GM23248 (cell line): ENCODE measurements around the gene NLRP11. TPM values are rescaled to one million over a fixed set of nuclear protein-coding genes. Genes with fewer than 3 reads are reported as not detected.

Source experiments
- DNase-seq: peaks from one replicate; pipeline ENCODE4 v3.0.0-alpha.2; 2015
- H2AFZ ChIP-seq: fragments of 200-600 bp; sonication (generic); 2 replicates; pipeline ENCODE4 v1.6.1; 2016; ENCODE audit warnings: antibody characterized with exemption
- H3F3A ChIP-seq: fragments of 200-600 bp; sonication (generic); 2 replicates; pipeline ENCODE4 v1.6.1; 2016; ENCODE audit warnings: mild to moderate bottlenecking, antibody characterized with exemption, mixed run types; ENCODE audit not compliant: insufficient read depth
- H3K27ac ChIP-seq: fragments of 200-600 bp; sonication (generic); 2 replicates; pipeline ENCODE4 v1.5.1; 2016; ENCODE audit warnings: mild to moderate bottlenecking
- H3K27me3 ChIP-seq: fragments of 200-600 bp; sonication (generic); replicated peaks from 2 replicates; pipeline ENCODE4 v1.6.1; 2016; ENCODE audit warnings: mild to moderate bottlenecking; ENCODE audit not compliant: insufficient read depth
- H3K36me3 ChIP-seq: fragments of 200-600 bp; sonication (generic); 2 replicates; pipeline ENCODE4 v1.6.1; 2016; ENCODE audit warnings: low read depth, mild to moderate bottlenecking
- H3K4me1 ChIP-seq: fragments of 200-600 bp; sonication (generic); 2 replicates; pipeline ENCODE4 v1.6.1; 2016; ENCODE audit warnings: mild to moderate bottlenecking; ENCODE audit not compliant: insufficient read depth
- H3K4me2 ChIP-seq: fragments of 200-600 bp; sonication (generic); one replicate; pipeline ENCODE4 v1.6.1; 2016; ENCODE audit warnings: mild to moderate bottlenecking; ENCODE audit not compliant: unreplicated experiment
- H3K4me3 ChIP-seq: fragments of 200-600 bp; sonication (generic); 2 replicates; pipeline ENCODE4 v1.5.1; 2016; ENCODE audit warnings: mild to moderate bottlenecking
- H3K79me2 ChIP-seq: fragments of 200-600 bp; sonication (generic); 2 replicates; pipeline ENCODE4 v1.6.1; 2016; ENCODE audit warnings: mild to moderate bottlenecking; ENCODE audit not compliant: insufficient read depth
- H3K9ac ChIP-seq: fragments of 200-600 bp; sonication (generic); 2 replicates; pipeline ENCODE4 v1.6.1; 2016; ENCODE audit warnings: mild to moderate bottlenecking
- H3K9me2 ChIP-seq: fragments of 200-600 bp; sonication (generic); 2 replicates; pipeline ENCODE4 v1.6.1; 2016; ENCODE audit warnings: mixed run types, mild to moderate bottlenecking, moderate library complexity; ENCODE audit not compliant: insufficient read depth
- H3K9me3 ChIP-seq: fragments of 200-600 bp; sonication (generic); one replicate; pipeline ENCODE4 v1.6.1; 2017; ENCODE audit warnings: low read depth
- H4K20me1 ChIP-seq: fragments of 200-600 bp; sonication (generic); 2 replicates; pipeline ENCODE4 v1.6.0; 2016; ENCODE audit not compliant: insufficient read depth
- EZH2 ChIP-seq: fragments of 200-600 bp; sonication (generic); IDR thresholded peaks from 2 replicates; pipeline ENCODE4 v1.6.1; 2018; ENCODE audit warnings: antibody characterized with exemption, mild to moderate bottlenecking; ENCODE audit not compliant: insufficient read depth, poor library complexity, severe bottlenecking
- EZH2phosphoT487 ChIP-seq: fragments of 200-600 bp; sonication (generic); IDR thresholded peaks from 2 replicates; pipeline ENCODE4 v1.6.1; 2018; ENCODE audit warnings: antibody characterized with exemption, moderate library complexity, mild to moderate bottlenecking, low read depth; ENCODE audit not compliant: insufficient read depth
- WGBS, 2 experiments: methylation state at CpG; one replicate each; pipeline ENCODE4 v1.1.6; 2015 to 2017; ENCODE audit warnings: low lambda C conversion rate in 2 of 2, low coverage in 1 of 2; ENCODE audit errors: missing lambda C conversion rate in 2 of 2; 5-methylcytosine and 5-hydroxymethylcytosine counted together
- in situ Hi-C: fragments of 300-500 bp; cut with MboI; formaldehyde crosslinking; loops from 2 replicates; pipeline ENCODE4 v1.15.0; 2020
- polyA plus RNA-seq: library from polyadenylated mRNA; unstranded; fragments of >200 nt; fragmentation: Nextera tagmentation; extraction: Ambion mirVana; gene quantifications from 2 replicates; pipeline ENCODE4 v1.2.1, GENCODE V29; 2016
- total RNA-seq: library from RNA; depleted of rRNA; stranded (reverse); fragments of >200 nt; shearing (Covaris generic); gene quantifications from 2 replicates; pipeline ENCODE4 v1.2.3, GENCODE V29; 2014

NLRP11 gene
- total and polyA plus RNA-seq, 2 experiments from 2014 or later, result not detected

- no peak overlapping the region for H3K9ac ChIP-seq
- H3K4me3 ChIP-seq, result no peak overlapping the region
- H3K4me2 ChIP-seq, result no peak overlapping the region
- H3F3A ChIP-seq, result no peaks in the 10 kb centered on the region
- no peaks in the 10 kb centered on the region for H3K27me3 ChIP-seq
- no peaks in the 10 kb centered on the region for H3K9me2 ChIP-seq
- no peaks in the 10 kb centered on the region for H3K4me1 ChIP-seq
- H3K9me3 ChIP-seq, result no peaks in the 10 kb centered on the region
- WGBS, 2 experiments, result 5 to 9% methylated on average over 4 of the region's 4 CpGs
- DNase-seq, result no peak
- TF ChIP-seq EZH2phosphoT487 (no peak), EZH2 (no peak)
- H3K36me3 ChIP-seq, result no peaks in the 10 kb centered on the region
- in situ Hi-C loops, result no loop called here
- no peak overlapping the region for H2AFZ ChIP-seq
- no peaks in the 10 kb centered on the region for H4K20me1 ChIP-seq
- no peaks in the 10 kb centered on the region for H3K79me2 ChIP-seq
- no peak overlapping the region for H3K27ac ChIP-seq
Measured at GRCh38 chr19:55838906-55839305, 7.1 kb upstream of the NLRP11 start.

DNA sequence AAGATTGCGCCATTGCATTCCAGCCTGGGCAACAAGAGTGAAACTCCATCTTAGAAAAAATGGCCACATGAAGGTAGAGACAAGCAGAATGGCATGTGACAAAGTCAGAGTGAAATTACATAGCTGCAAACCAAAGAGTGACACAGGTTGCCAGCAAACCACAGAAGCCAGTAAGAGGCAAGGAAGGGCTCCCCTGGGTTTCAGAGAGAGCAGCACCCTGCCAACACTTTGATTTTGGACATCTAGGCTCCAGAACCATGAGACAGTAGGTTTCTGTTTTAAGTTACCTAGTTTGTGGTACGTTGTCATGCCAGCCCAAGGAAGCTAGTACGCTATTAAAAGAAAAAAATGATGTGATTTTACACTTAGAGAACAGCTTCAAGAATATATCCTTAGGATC is 6.5 kb upstream of the NLRP11 start:
- Histone ChIP-seq H3K4me3 (no peak overlapping the region), H3K9me3 (no peaks in the 10 kb centered on the region), H3K79me2 (no peaks in the 10 kb centered on the region), H3F3A (no peaks in the 10 kb centered on the region), H3K4me1 (no peaks in the 10 kb centered on the region), H3K4me2 (no peak overlapping the region), H3K9ac (no peak overlapping the region), H3K36me3 (no peaks in the 10 kb centered on the region), H3K27ac (no peak overlapping the region), H2AFZ (no peak overlapping the region), H3K9me2 (no peaks in the 10 kb centered on the region), H4K20me1 (no peaks in the 10 kb centered on the region), H3K27me3 (no peaks in the 10 kb centered on the region)
- WGBS, 2 experiments, result 25 to 29% methylated on average over 3 of the region's 3 CpGs
- no peak for TF ChIP-seq EZH2
- no peak for TF ChIP-seq EZH2phosphoT487
- DNase-seq, result no peak
- in situ Hi-C loops, result no loop called here

- WGBS, 2 experiments, result 62 to 72% methylated on average over 16 of the region's 16 CpGs
- DNase-seq, result no peak
- no peaks in the 10 kb centered on the region for H3F3A ChIP-seq
- TF ChIP-seq EZH2 (no peak), EZH2phosphoT487 (no peak)
- H3K9me3 ChIP-seq, result no peaks in the 10 kb centered on the region
- no peak within 1 kb of the TSS for H3K4me3 ChIP-seq
- H2AFZ ChIP-seq, result no peak within 1 kb of the TSS
- H3K9ac ChIP-seq, result no peak within 1 kb of the TSS
- no peak within 1 kb of the TSS for H3K27ac ChIP-seq
- no peaks in the 10 kb centered on the region for H3K27me3 ChIP-seq
- H3K79me2 ChIP-seq, result no peaks in the 10 kb centered on the region
- no peaks in the 10 kb centered on the region for H3K36me3 ChIP-seq
- no peaks in the 10 kb centered on the region for H3K4me1 ChIP-seq
- H3K9me2 ChIP-seq, result no peaks in the 10 kb centered on the region
- no peak within 1 kb of the TSS for H3K4me2 ChIP-seq
- in situ Hi-C loops, result no loop called here
- H4K20me1 ChIP-seq, result no peaks in the 10 kb centered on the region
Measured at GRCh38 chr19:55836340-55836739, 4.5 kb upstream of the NLRP11 start, which contains the start of gene NLRP4. NLRP4 (plus strand) TSS chr19:55836540; CDS start chr19:55852081, 15,541 bp downstream.

DNA sequence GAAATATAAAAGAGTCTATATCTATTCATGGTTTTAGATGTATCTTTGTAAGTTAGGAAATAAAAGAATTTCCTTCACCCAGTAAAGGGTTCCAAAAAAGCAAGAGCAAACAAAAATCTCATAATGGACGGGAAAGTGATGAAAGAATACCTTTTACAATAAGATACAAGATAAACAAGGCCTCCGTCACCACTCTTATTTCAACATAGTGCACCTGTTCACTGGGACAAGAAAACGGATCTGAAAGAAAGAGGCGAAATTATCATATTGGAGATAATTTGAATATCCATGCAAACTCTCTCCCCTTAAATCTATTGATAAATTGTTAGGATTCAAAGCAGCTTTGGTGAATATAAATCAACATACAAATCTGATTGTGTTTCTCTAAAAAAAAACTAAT is 877 bp upstream of the NLRP11 start:
- no peaks in the 10 kb centered on the region for H3F3A ChIP-seq
- no peaks in the 10 kb centered on the region for H3K36me3 ChIP-seq
- no peaks in the 10 kb centered on the region for H3K27me3 ChIP-seq
- H3K9me2 ChIP-seq, result no peaks in the 10 kb centered on the region
- no peak for TF ChIP-seq EZH2
- TF ChIP-seq EZH2phosphoT487, result no peak
- DNase-seq, result no peak
- WGBS, 2 experiments, result 16 to 26% methylated on average over 4 of the region's 4 CpGs
- H3K9me3 ChIP-seq, result no peaks in the 10 kb centered on the region
- H3K4me2 ChIP-seq, result no peak overlapping the region
- in situ Hi-C loops, result no loop called here
- H4K20me1 ChIP-seq, result no peaks in the 10 kb centered on the region
- H3K9ac ChIP-seq, result no peak overlapping the region
- H3K4me3 ChIP-seq, result no peak overlapping the region
- no peaks in the 10 kb centered on the region for H3K4me1 ChIP-seq
- no peaks in the 10 kb centered on the region for H3K79me2 ChIP-seq
- no peak overlapping the region for H3K27ac ChIP-seq
- H2AFZ ChIP-seq, result no peak overlapping the region

DNA sequence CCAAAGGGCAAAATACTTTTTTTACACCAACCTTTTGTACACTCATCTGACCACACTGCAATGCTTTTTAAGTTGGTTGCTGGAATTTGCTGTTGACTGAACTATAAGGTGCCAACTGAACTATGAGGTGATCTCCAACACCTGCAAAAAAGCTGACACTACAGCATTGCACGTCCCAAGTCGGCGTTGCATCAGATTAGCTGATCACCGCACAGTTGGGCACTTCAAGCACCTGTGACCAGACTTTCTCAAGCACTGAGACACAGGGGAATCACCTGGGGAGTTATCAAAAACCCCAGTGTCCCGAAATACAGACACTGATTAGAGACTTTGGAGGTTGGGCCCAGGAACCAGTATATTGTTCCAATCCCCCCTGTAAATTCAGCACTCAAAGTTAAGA is 1.1 kb downstream of the NLRP11 start:
- no peaks in the 10 kb centered on the region for H3K36me3 ChIP-seq
- H3K9ac ChIP-seq, result no peak overlapping the region
- no peaks in the 10 kb centered on the region for H3K27me3 ChIP-seq
- no peaks in the 10 kb centered on the region for H3K79me2 ChIP-seq
- DNase-seq, result no peak
- H3K9me2 ChIP-seq, result no peaks in the 10 kb centered on the region
- no peaks in the 10 kb centered on the region for H3F3A ChIP-seq
- H3K9me3 ChIP-seq, result no peaks in the 10 kb centered on the region
- TF ChIP-seq EZH2 (no peak), EZH2phosphoT487 (no peak)
- no peak overlapping the region for H3K27ac ChIP-seq
- no peaks in the 10 kb centered on the region for H4K20me1 ChIP-seq
- no peak overlapping the region for H3K4me2 ChIP-seq
- H2AFZ ChIP-seq, result no peak overlapping the region
- 46 to 52% methylated on average over 5 of the region's 5 CpGs for WGBS, 2 experiments
- in situ Hi-C loops, result no loop called here
- no peaks in the 10 kb centered on the region for H3K4me1 ChIP-seq
- H3K4me3 ChIP-seq, result no peak overlapping the region
